Measurements from ENCODE around the gene AKAP5. TPM values are rescaled to one million over a fixed set of nuclear protein-coding genes. Genes with fewer than 3 reads are reported as not detected.
"Not testable (repeated sequence)": the region's sequence is repeated elsewhere in the genome, so short reads cannot be mapped to it uniquely, and the experiment has no call there.

AKAP5 gene
- total RNA-seq, 1 experiment from 2014 or later: 0.56 TPM

GRCh38 chr14:64502456-64502855 is 37.2 kb downstream of the AKAP5 start:
- peak; percentile 35 for DNase-seq (ENCODE audit: low spot score)

- DNase-seq (ENCODE audit: low spot score): peak; percentile 44
Measured at GRCh38 chr14:64502887-64503433, 37.7 kb downstream of the AKAP5 start.

- DNase-seq (ENCODE audit: low spot score): peak; percentile 79
Measured at GRCh38 chr14:64503434-64504309, 38.4 kb downstream of the AKAP5 start, which contains the start of gene ZBTB25. TSS of gene ZBTB25 (minus strand) at chr14:64503838. CDS start at chr14:64490533, 13,305 bp downstream.

- peak; percentile 72 for DNase-seq (ENCODE audit: low spot score)
Measured at GRCh38 chr14:64504310-64504896, 39.1 kb downstream of the AKAP5 start, which contains the start of gene ZBTB1. TSS of gene ZBTB1 (plus strand) at chr14:64504770. CDS start at chr14:64521505, 16,735 bp downstream.

GRCh38 chr14:64504897-64505794 is 39.8 kb downstream of the AKAP5 start:
- DNase-seq (ENCODE audit: low spot score): peak; percentile 77

GRCh38 chr14:64506721-64507120 is 41.4 kb downstream of the AKAP5 start:
- no peak for DNase-seq (ENCODE audit: low spot score)

- no peak for DNase-seq (ENCODE audit: low spot score)
Measured at GRCh38 chr14:64507376-64508156, 42.3 kb downstream of the AKAP5 start.

GRCh38 chr14:64508215-64508776 is 43.0 kb downstream of the AKAP5 start:
- DNase-seq (ENCODE audit: low spot score): no peak

GRCh38 chr14:64509036-64509435 is 43.7 kb downstream of the AKAP5 start:
- no peak for DNase-seq (ENCODE audit: low spot score)

- DNase-seq (ENCODE audit: low spot score): peak; percentile 83
Measured at GRCh38 chr14:64510825-64511671, 45.7 kb downstream of the AKAP5 start.

GRCh38 chr14:64513271-64513670 is 48.0 kb downstream of the AKAP5 start:
- no peak for DNase-seq (ENCODE audit: low spot score)

GRCh38 chr14:64515053-64515452 is 49.8 kb downstream of the AKAP5 start:
- no peak for DNase-seq (ENCODE audit: low spot score)

- DNase-seq (ENCODE audit: low spot score): no peak
Measured at GRCh38 chr14:64516969-64517368, 51.7 kb downstream of the AKAP5 start.

- DNase-seq (ENCODE audit: low spot score): not testable (repeated sequence)
Measured at GRCh38 chr14:64517667-64518066, 52.4 kb downstream of the AKAP5 start.

- no peak for DNase-seq (ENCODE audit: low spot score)
Measured at GRCh38 chr14:64518229-64518628, 52.9 kb downstream of the AKAP5 start.

GRCh38 chr14:64520699-64521098 is 55.4 kb downstream of the AKAP5 start:
- DNase-seq (ENCODE audit: low spot score): no peak

GRCh38 chr14:64522591-64523355 is 57.5 kb downstream of the AKAP5 start:
- DNase-seq (ENCODE audit: low spot score): no peak
